ENCODE results near the gene SPIN1.
A peak's percentile ranks its signal among the peaks of the same experiment; 100 is the strongest.

Gene SPIN1

GRCh38 chr9:88418715-88419540, 30.7 kb downstream of the SPIN1 start:
- TF ChIP-seq CTCF (IDR thresholded peaks at IDR 0.05; ENCODE audit: insufficient read depth, low read depth, low read length, missing control alignments) = no peak
- H3K4me3 ChIP-seq (ENCODE audit: low read depth, low read length) = no peak overlapping the region
- DNase-seq (ENCODE audit: low read depth) = peak; percentile 2

GRCh38 chr9:88420227-88420626, 32.0 kb downstream of the SPIN1 start:
- no peak overlapping the region for H3K4me3 ChIP-seq (ENCODE audit: low read depth, low read length)
- no peak for TF ChIP-seq CTCF (IDR thresholded peaks at IDR 0.05; ENCODE audit: insufficient read depth, low read depth, low read length, missing control alignments)
- DNase-seq (ENCODE audit: low read depth) = no peak

- H3K4me3 ChIP-seq (ENCODE audit: low read depth, low read length) = no peak overlapping the region
- TF ChIP-seq CTCF (IDR thresholded peaks at IDR 0.05; ENCODE audit: insufficient read depth, low read depth, low read length, missing control alignments) = no peak
- no peak for DNase-seq (ENCODE audit: low read depth)
Observed at GRCh38 chr9:88421348-88421747, 33.1 kb downstream of the SPIN1 start.

- DNase-seq (ENCODE audit: low read depth) = no peak
- H3K4me3 ChIP-seq (ENCODE audit: low read depth, low read length) = no peak overlapping the region
- no peak for TF ChIP-seq CTCF (IDR thresholded peaks at IDR 0.05; ENCODE audit: insufficient read depth, low read depth, low read length, missing control alignments)
Observed at GRCh38 chr9:88425538-88425950, 37.3 kb downstream of the SPIN1 start.

- no peak overlapping the region for H3K4me3 ChIP-seq (ENCODE audit: low read depth, low read length)
- no peak for DNase-seq (ENCODE audit: low read depth)
- TF ChIP-seq CTCF (IDR thresholded peaks at IDR 0.05; ENCODE audit: insufficient read depth, low read depth, low read length, missing control alignments) = no peak
Observed at GRCh38 chr9:88426651-88427050, 38.4 kb downstream of the SPIN1 start.

GRCh38 chr9:88429595-88430430, 41.6 kb downstream of the SPIN1 start:
- DNase-seq (ENCODE audit: low read depth) = no peak
- no peak for TF ChIP-seq CTCF (IDR thresholded peaks at IDR 0.05; ENCODE audit: insufficient read depth, low read depth, low read length, missing control alignments)
- H3K4me3 ChIP-seq (ENCODE audit: low read depth, low read length) = no peak overlapping the region

All from GM12865 (cell line).